Left ventricle myocardium inferior (tissue), 1 donor: ENCODE results near the gene EID2B. TPM values are rescaled to one million over a fixed set of nuclear protein-coding genes. Genes with fewer than 3 reads are reported as not detected.

Source experiments
- DNase-seq: peaks from one replicate; pipeline ENCODE4 v3.0.0-alpha.2; 2020
- H3K27ac ChIP-seq: fragments of 200-600 bp; replicated peaks from 2 replicates; pipeline ENCODE4 v1.8.0; 2021
- H3K27me3 ChIP-seq: fragments of 200-600 bp; 2 replicates; pipeline ENCODE4 v1.8.0; 2021; ENCODE audit warnings: low read depth
- H3K36me3 ChIP-seq: fragments of 200-600 bp; 2 replicates; pipeline ENCODE4 v1.8.0; 2021
- H3K4me1 ChIP-seq: fragments of 200-600 bp; 2 replicates; pipeline ENCODE4 v1.8.0; 2021
- H3K4me3 ChIP-seq: fragments of 200-600 bp; 2 replicates; pipeline ENCODE4 v1.8.0; 2021; ENCODE audit warnings: mild to moderate bottlenecking, moderate library complexity
- H3K9me3 ChIP-seq: fragments of 200-600 bp; replicated peaks from 2 replicates; pipeline ENCODE4 v1.8.0; 2021
- CTCF ChIP-seq: fragments of 200-600 bp; IDR thresholded peaks from 2 replicates; pipeline ENCODE4 v1.8.0; 2021; ENCODE audit warnings: antibody characterized with exemption, mild to moderate bottlenecking, borderline replicate concordance
- intact Hi-C: fragments of 100-400 bp; cut with micrococcal nuclease; formaldehyde crosslinking; loops from one replicate; pipeline ENCODE4 v1.11.0; 2022
- total RNA-seq: library from RNA; stranded (reverse); fragmentation: NEBNext Ultra II Directional; extraction: Animal tissue kit (Norgen Biotek cat#: 25700); gene quantifications from one replicate; pipeline ENCODE4 v1.2.1, GENCODE V29; 2021
- donor health status: DM: no; HTN: yes; CAD: no; lungs with severe emphysema.

EID2B gene
- total RNA-seq, 1 donor from 2014 or later, result 2.1 TPM

GRCh38 chr19:39533003-39533512 lies 406 bp upstream of the EID2B start:
- Histone ChIP-seq H3K27ac (peak overlapping the region; percentile 89), H3K4me3 (peak overlapping the region; percentile 97), H3K4me1 (peaks cover 37% of the 10 kb centered on the region), H3K9me3 (no peaks in the 10 kb centered on the region), H3K36me3 (no peaks in the 10 kb centered on the region), H3K27me3 (no peaks in the 10 kb centered on the region)
- DNase-seq, result no peak
- no peak for TF ChIP-seq CTCF
- intact Hi-C loops, result no loop called here

GRCh38 chr19:39531834-39532232 lies 819 bp downstream of the EID2B start:
- no peak for TF ChIP-seq CTCF
- peak overlapping the region; percentile 89 for H3K27ac ChIP-seq
- intact Hi-C loops, result no loop called here
- no peaks in the 10 kb centered on the region for H3K27me3 ChIP-seq
- no peaks in the 10 kb centered on the region for H3K9me3 ChIP-seq
- H3K4me1 ChIP-seq, result peaks cover 28% of the 10 kb centered on the region
- DNase-seq, result no peak
- peak overlapping the region; percentile 97 for H3K4me3 ChIP-seq
- peaks cover 4% of the 10 kb centered on the region for H3K36me3 ChIP-seq

- TF ChIP-seq CTCF, result no peak
- no peaks in the 10 kb centered on the region for H3K9me3 ChIP-seq
- no peaks in the 10 kb centered on the region for H3K4me1 ChIP-seq
- intact Hi-C loops, result no loop called here
- H3K27me3 ChIP-seq, result no peaks in the 10 kb centered on the region
- no peak overlapping the region for H3K27ac ChIP-seq
- DNase-seq, result no peak
- peaks cover 4% of the 10 kb centered on the region for H3K36me3 ChIP-seq
- no peak overlapping the region for H3K4me3 ChIP-seq
These were observed 7.4 kb downstream of the EID2B start for GRCh38 chr19:39525205-39525604.

- Histone ChIP-seq H3K27ac (no peak overlapping the region), H3K9me3 (no peaks in the 10 kb centered on the region), H3K36me3 (peaks cover 4% of the 10 kb centered on the region), H3K27me3 (no peaks in the 10 kb centered on the region), H3K4me1 (no peaks in the 10 kb centered on the region), H3K4me3 (no peak overlapping the region)
- intact Hi-C loops, result no loop called here
- no peak for TF ChIP-seq CTCF
- DNase-seq, result no peak
These were observed 8.2 kb downstream of the EID2B start for GRCh38 chr19:39524495-39524894.

GRCh38 chr19:39520541-39521484 lies 11.8 kb downstream of the EID2B start:
- Histone ChIP-seq H3K4me1 (peaks cover 4% of the 10 kb centered on the region), H3K27me3 (peaks cover 27% of the 10 kb centered on the region)

More at GRCh38 chr19:39520541-39521484, 11.8 kb downstream of the EID2B start:
- no peak overlapping the region for H3K27ac ChIP-seq
- intact Hi-C loops, result no loop called here
- H3K9me3 ChIP-seq, result no peaks in the 10 kb centered on the region
- no peak for TF ChIP-seq CTCF
- H3K36me3 ChIP-seq, result no peaks in the 10 kb centered on the region
- no peak overlapping the region for H3K4me3 ChIP-seq
- no peak for DNase-seq
